SK-N-SH (cell line): ENCODE data around the gene NHS. TPM values are rescaled to one million over a fixed set of nuclear protein-coding genes. Genes with fewer than 3 reads are reported as not detected.

Experiments used
- CTCF ChIA-PET: fragments of 300-600, 350-600 bp; formaldehyde crosslinking; extraction: SDS; loops from one replicate; lab custom pipeline; 2021; lab: Yijun Ruan, JAX
- POLR2A ChIA-PET: fragments of 350-600 bp; sonication (Branson Sonifier 250); formaldehyde crosslinking; extraction: SDS; loops from one replicate; lab custom pipeline; 2020; ENCODE audit warnings: antibody characterized with exemption, inconsistent platforms; lab: Yijun Ruan, JAX
- DNase-seq: peaks from one replicate; pipeline ENCODE4 v3.0.0; 2012
- H2AFZ ChIP-seq: fragments of 200-600 bp; sonication (generic); 2 replicates; pipeline ENCODE4 v1.8.1; 2016; ENCODE audit warnings: antibody characterized with exemption, mild to moderate bottlenecking, low read depth
- H3F3A ChIP-seq: fragments of 200-600 bp; sonication (generic); replicated peaks from 2 replicates; pipeline ENCODE3; 2016; ENCODE audit warnings: antibody characterized with exemption, mild to moderate bottlenecking; ENCODE audit not compliant: insufficient read depth
- H3K27ac ChIP-seq, 2 experiments: fragments of 200-500 bp in 1 of 2; fragments of 200-600 bp in 1 of 2; sonication (Bioruptor generic) in 1 of 2; sonication (generic), shearing (Covaris generic) in 1 of 2; 2 replicates each; pipeline versions ENCODE4 v1.5.1 to v1.6.1; 2014 to 2016; ENCODE audit warnings: low read depth in 2 of 2, inconsistent platforms in 1 of 2, low read length in 1 of 2, mild to moderate bottlenecking in 1 of 2, mixed read lengths in 1 of 2
- H3K27me3 ChIP-seq: fragments of 200-600 bp; sonication (generic), shearing (Covaris generic); 2 replicates; pipeline ENCODE4 v1.6.1; 2016; ENCODE audit warnings: mixed run types; ENCODE audit not compliant: insufficient read depth
- H3K36me3 ChIP-seq, 2 experiments: fragments of 200-500 bp in 1 of 2; fragments of 200-600 bp in 1 of 2; sonication (Bioruptor generic) in 1 of 2; sonication (generic) in 1 of 2; replicated peaks in 1 of 2; 2 replicates each; pipeline versions ENCODE3 to v1.5.1; 2014 to 2016; ENCODE audit warnings: low read length in 1 of 2, mild to moderate bottlenecking in 1 of 2; ENCODE audit not compliant: insufficient read depth in 2 of 2, control insufficient read depth in 1 of 2
- H3K4me1 ChIP-seq, 2 experiments: fragments of 200-500 bp in 1 of 2; fragments of 200-600 bp in 1 of 2; sonication (Bioruptor generic) in 1 of 2; sonication (generic), shearing (Covaris generic) in 1 of 2; 2 replicates each; pipeline versions ENCODE4 v1.5.1 to v1.6.1; 2014 to 2016; ENCODE audit warnings: low read depth in 1 of 2, low read length in 1 of 2, mixed run types in 1 of 2; ENCODE audit not compliant: insufficient read depth in 2 of 2, control insufficient read depth in 1 of 2
- H3K4me2 ChIP-seq: fragments of 200-600 bp; sonication (generic), shearing (Covaris generic); 2 replicates; pipeline ENCODE4 v1.6.1; 2017; ENCODE audit warnings: mixed run types
- H3K4me3 ChIP-seq, 2 experiments: fragments of 200-500 bp in 1 of 2; fragments of 200-600 bp in 1 of 2; sonication (Bioruptor generic) in 1 of 2; sonication (generic), shearing (Covaris generic) in 1 of 2; 2 replicates each; pipeline versions ENCODE4 v1.5.1 to v1.8.1; 2014 to 2016; ENCODE audit warnings: low read depth in 2 of 2, inconsistent platforms in 1 of 2, low read length in 1 of 2, mild to moderate bottlenecking in 1 of 2, mixed read lengths in 1 of 2, moderate library complexity in 1 of 2
- H3K79me2 ChIP-seq: fragments of 200-600 bp; sonication (generic); 2 replicates; pipeline ENCODE4 v1.8.1; 2017; ENCODE audit warnings: mild to moderate bottlenecking; ENCODE audit not compliant: insufficient read depth
- H3K9ac ChIP-seq: fragments of 200-600 bp; sonication (generic); 2 replicates; pipeline ENCODE4 v1.6.1; 2017; ENCODE audit warnings: mixed run types
- H3K9me2 ChIP-seq: fragments of 200-600 bp; sonication (generic); 2 replicates; pipeline ENCODE4 v1.6.1; 2017; ENCODE audit warnings: mixed run types
- H3K9me3 ChIP-seq: fragments of 200-600 bp; sonication (generic); 2 replicates; pipeline ENCODE4 v1.6.1; 2017; ENCODE audit warnings: mixed run types, mild to moderate bottlenecking, moderate library complexity
- H4K20me1 ChIP-seq: fragments of 200-600 bp; sonication (generic); 2 replicates; pipeline ENCODE4 v1.6.1; 2017; ENCODE audit warnings: mild to moderate bottlenecking, mixed run types; ENCODE audit not compliant: insufficient read depth
- CTCF ChIP-seq: fragments of 200-600 bp; sonication (generic); IDR thresholded peaks from 2 replicates; pipeline ENCODE4 v1.6.1; 2017; ENCODE audit warnings: antibody characterized with exemption, mild to moderate bottlenecking, moderate library complexity
- EP300 ChIP-seq, 2 experiments: IDR thresholded peaks; 2 replicates each; pipeline versions ENCODE4 v1.4.0 to v1.6.1; 2012; ENCODE audit warnings: borderline replicate concordance in 1 of 2, low read depth in 1 of 2, low read length in 1 of 2
- FOSL2 ChIP-seq: IDR thresholded peaks from 2 replicates; pipeline ENCODE4 v1.4.0; 2012; ENCODE audit warnings: low read depth, mild to moderate bottlenecking, moderate library complexity, borderline replicate concordance
- FOXM1 ChIP-seq: IDR thresholded peaks from 2 replicates; pipeline ENCODE4 v1.4.0; 2012; ENCODE audit warnings: low read depth, mild to moderate bottlenecking
- MXI1 ChIP-seq: IDR thresholded peaks from 2 replicates; pipeline ENCODE4 v1.6.1; 2012; ENCODE audit warnings: mild to moderate bottlenecking, low read depth, low read length, improper control_type of control experiment
- PBX3 ChIP-seq: IDR thresholded peaks from 2 replicates; pipeline ENCODE4; 2012
- REST ChIP-seq: IDR thresholded peaks from 2 replicates; pipeline ENCODE4 v1.6.1; 2012; ENCODE audit warnings: mild to moderate bottlenecking, low read depth, low read length, moderate library complexity
- RXRA ChIP-seq: IDR thresholded peaks from 2 replicates; pipeline ENCODE4 v1.4.0; 2012; ENCODE audit warnings: low read depth, mild to moderate bottlenecking, borderline replicate concordance
- SIN3A ChIP-seq: IDR thresholded peaks from 2 replicates; pipeline ENCODE4 v1.6.1; 2012; ENCODE audit warnings: low read depth, mild to moderate bottlenecking, low read length, moderate library complexity, borderline replicate concordance
- TEAD4 ChIP-seq: IDR thresholded peaks from 2 replicates; pipeline ENCODE4 v1.4.0; 2012; ENCODE audit warnings: mild to moderate bottlenecking, borderline replicate concordance; ENCODE audit not compliant: insufficient read depth
- WGBS: methylation state at CpG from one replicate; pipeline ENCODE4 v1.1.6; 2017; ENCODE audit warnings: low lambda C conversion rate; 5-methylcytosine and 5-hydroxymethylcytosine counted together
- polyA plus RNA-seq, 3 experiments: library from polyadenylated mRNA; depleted of rRNA; stranded (reverse); fragments of >200 nt; gene quantifications; 2 replicates each; pipeline ENCODE4 v1.2.3, GENCODE V29; 2012
- TF ChIP-seq, protein P1 (sequence below): IDR thresholded peaks from 2 replicates; pipeline ENCODE4 v1.4.0; 2012; ENCODE audit warnings: low read depth

The NHS gene
- polyA plus RNA-seq, 1 of the 3 experiments (the other 2 are of a cell fraction): 1.0 TPM

DNA sequence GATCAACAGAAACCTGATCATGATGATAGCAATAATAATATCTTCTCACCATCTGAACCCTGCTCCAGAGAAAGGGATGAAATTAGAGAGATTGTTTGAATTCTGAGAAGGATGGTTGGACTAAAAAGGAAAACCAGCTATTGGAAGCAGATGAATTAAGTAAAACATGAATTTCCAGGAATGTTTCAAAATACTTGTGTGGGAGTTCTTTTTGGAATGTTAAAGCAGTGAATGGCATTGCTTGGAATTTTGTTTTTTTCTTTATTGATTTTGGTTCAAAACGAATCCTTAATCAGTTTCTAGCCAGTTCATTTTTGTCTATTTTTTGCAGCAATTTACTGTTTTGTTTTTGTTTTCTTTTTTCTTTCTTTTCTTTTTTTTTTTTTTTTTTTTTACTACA lies 150.3 kb downstream of the NHS start:
- DNase-seq: no peak
- CTCF ChIA-PET: interaction anchor here (1.4 kb wide), 1 partner anchor 13 kb away, joined by 4 read pairs; no protein-coding TSS in a partner anchor
- no peak overlapping the region for H2AFZ ChIP-seq

More for the DNA sequence above, 150.3 kb downstream of the NHS start:
- Histone ChIP-seq H3K27ac (peak overlapping the region in 1 of 2 experiments; percentile 20; a peak in 1 of 4 replicates), H3F3A (no peaks in the 10 kb centered on the region), H3K4me3 (no peak overlapping the region), H3K79me2 (no peaks in the 10 kb centered on the region), H3K4me1 (peaks cover 0 to 10% of the 10 kb centered on the region in 2 experiments; a peak in 2 of 4 replicates), H3K4me2 (no peak overlapping the region), H3K9me2 (no peaks in the 10 kb centered on the region), H3K9ac (no peak overlapping the region), H3K27me3 (no peaks in the 10 kb centered on the region; the same call in 1 of the 2 replicates), H4K20me1 (no peaks in the 10 kb centered on the region), H3K36me3 (no peaks in the 10 kb centered on the region), H3K9me3 (no peaks in the 10 kb centered on the region)
- WGBS: 18% methylated on average over 1 of the region's 1 CpG
- POLR2A ChIA-PET: no interaction called here
- TF ChIP-seq REST (no peak), EP300 (IDR thresholded peaks at IDR 0.05; ENCODE audit: borderline replicate concordance in 1 of 2, low read depth in 1 of 2, low read length in 1 of 2) (no peak), CTCF (no peak), FOXM1 (no peak), MXI1 (no peak), PBX3 (no peak), SIN3A (no peak), RXRA (no peak), TEAD4 (no peak), FOSL2 (no peak)
- TF ChIP-seq, protein P1, sequence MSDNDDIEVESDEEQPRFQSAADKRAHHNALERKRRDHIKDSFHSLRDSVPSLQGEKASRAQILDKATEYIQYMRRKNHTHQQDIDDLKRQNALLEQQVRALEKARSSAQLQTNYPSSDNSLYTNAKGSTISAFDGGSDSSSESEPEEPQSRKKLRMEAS: no peak
